ENCODE data around the gene CSRNP3.

- TF ChIP-seq TARDBP (IDR thresholded peaks at IDR 0.05) (no peak), L3MBTL2 (conservative IDR thresholded peaks at IDR 0.05) (no peak), BHLHE40 (IDR thresholded peaks at IDR 0.05; ENCODE audit: borderline replicate concordance) (no peak)
Observed at GRCh38 chr2:165524720-165525119, 55.2 kb downstream of the CSRNP3 start.

Measured in HEK293T (cell line).